ENCODE measurements around the gene NAPA. TPM values are rescaled to one million over a fixed set of nuclear protein-coding genes. Genes with fewer than 3 reads are reported as not detected.

NAPA gene
- polyA plus RNA-seq, 4 donors = 76.4 to 119 (median 107) TPM

GRCh38 chr19:47473336-47473735 lies 41.5 kb downstream of the NAPA start:
- FAIRE-seq (no peak), DNase-seq (no peak)
- H3K36me3 ChIP-seq (ENCODE audit: control insufficient read depth in 3 of 3, insufficient read depth in 2 of 3, low read depth in 1 of 3, low read length in 3 of 3) = peaks cover 0 to 3% (median 0%) of the 10 kb centered on the region in 3 donors
- H3K9me3 ChIP-seq (ENCODE audit: control insufficient read depth in 2 of 2, insufficient read depth in 1 of 2, low read depth in 1 of 2, low read length in 1 of 2) = no peaks in the 10 kb centered on the region
- peaks cover 0 to 2% (median 0%) of the 10 kb centered on the region in 3 donors for H3K4me1 ChIP-seq (ENCODE audit: control insufficient read depth in 3 of 3, insufficient read depth in 2 of 3, low read depth in 1 of 3, low read length in 2 of 3)
- no peak overlapping the region for H3K27ac ChIP-seq (ENCODE audit: low read depth in 1 of 3, low read length in 2 of 3)
- 70 to 91% (median 79%) methylated on average over 9 to 10 of the region's 10 CpGs for WGBS, 3 donors
- H3K4me3 ChIP-seq (ENCODE audit: low read depth in 1 of 3, low read length in 3 of 3) = no peak overlapping the region
- peaks cover 4 to 41% (median 19%) of the 10 kb centered on the region in 3 donors for H3K27me3 ChIP-seq (ENCODE audit: control insufficient read depth in 3 of 3, insufficient read depth in 3 of 3, low read length in 3 of 3)

- FAIRE-seq = no peak
- WGBS, 3 donors = 4 to 9% (median 8%) methylated on average over 13 to 29 of the region's 29 CpGs
- peak in 1 of 2 donors; percentile 76 for DNase-seq
- no peak within 1 kb of the TSS for H3K4me3 ChIP-seq (ENCODE audit: low read depth in 1 of 3, low read length in 3 of 3)
- peaks cover 0 to 2% (median 0%) of the 10 kb centered on the region in 3 donors for H3K4me1 ChIP-seq (ENCODE audit: control insufficient read depth in 3 of 3, insufficient read depth in 2 of 3, low read depth in 1 of 3, low read length in 2 of 3)
- peaks cover 0 to 3% (median 0%) of the 10 kb centered on the region in 3 donors for H3K36me3 ChIP-seq (ENCODE audit: control insufficient read depth in 3 of 3, insufficient read depth in 2 of 3, low read depth in 1 of 3, low read length in 3 of 3)
- no peak within 1 kb of the TSS for H3K27ac ChIP-seq (ENCODE audit: low read depth in 1 of 3, low read length in 2 of 3)
- H3K9me3 ChIP-seq (ENCODE audit: control insufficient read depth in 2 of 2, insufficient read depth in 1 of 2, low read depth in 1 of 2, low read length in 1 of 2) = no peaks in the 10 kb centered on the region
- peaks cover 4 to 55% (median 28%) of the 10 kb centered on the region in 3 donors for H3K27me3 ChIP-seq (ENCODE audit: control insufficient read depth in 3 of 3, insufficient read depth in 3 of 3, low read length in 3 of 3)
Measured at GRCh38 chr19:47471733-47472457, 43.0 kb downstream of the NAPA start, which contains the start of gene SLC8A2. SLC8A2 (minus strand) TSS chr19:47471893; CDS start chr19:47466403, 5,490 bp downstream.

DNA sequence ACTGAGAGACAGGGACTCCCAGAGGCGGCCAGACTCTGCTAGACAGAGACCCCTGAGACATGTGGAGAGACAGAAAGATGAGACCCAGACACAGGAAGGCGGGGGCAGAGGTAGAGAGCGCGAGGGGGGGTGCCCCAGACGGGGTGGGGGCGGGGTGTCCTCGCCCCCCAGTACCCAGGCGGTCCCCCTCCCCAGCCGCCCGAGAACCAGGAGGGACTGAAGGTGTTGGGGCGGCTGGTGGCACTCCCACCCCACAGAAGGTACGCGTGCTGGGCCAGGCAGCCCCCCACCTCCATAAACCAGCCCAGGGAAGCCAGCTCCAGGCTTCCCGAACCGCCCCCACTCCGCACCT lies 43.5 kb downstream of the NAPA start:
- Histone ChIP-seq H3K4me3 (ENCODE audit: low read depth in 1 of 3, low read length in 3 of 3) (no peak overlapping the region), H3K27ac (ENCODE audit: low read depth in 1 of 3, low read length in 2 of 3) (no peak overlapping the region), H3K4me1 (ENCODE audit: control insufficient read depth in 3 of 3, insufficient read depth in 2 of 3, low read depth in 1 of 3, low read length in 2 of 3) (peaks cover 0 to 2% (median 0%) of the 10 kb centered on the region in 3 donors), H3K27me3 (ENCODE audit: control insufficient read depth in 3 of 3, insufficient read depth in 3 of 3, low read length in 3 of 3) (peaks cover 4 to 57% (median 28%) of the 10 kb centered on the region in 3 donors), H3K9me3 (ENCODE audit: control insufficient read depth in 2 of 2, insufficient read depth in 1 of 2, low read depth in 1 of 2, low read length in 1 of 2) (no peaks in the 10 kb centered on the region), H3K36me3 (ENCODE audit: control insufficient read depth in 3 of 3, insufficient read depth in 2 of 3, low read depth in 1 of 3, low read length in 3 of 3) (peaks cover 0 to 3% (median 0%) of the 10 kb centered on the region in 3 donors)
- no peak for DNase-seq
- WGBS, 3 donors = 4 to 6% (median 5%) methylated on average over 8 to 16 of the region's 16 CpGs
- FAIRE-seq = no peak

DNA sequence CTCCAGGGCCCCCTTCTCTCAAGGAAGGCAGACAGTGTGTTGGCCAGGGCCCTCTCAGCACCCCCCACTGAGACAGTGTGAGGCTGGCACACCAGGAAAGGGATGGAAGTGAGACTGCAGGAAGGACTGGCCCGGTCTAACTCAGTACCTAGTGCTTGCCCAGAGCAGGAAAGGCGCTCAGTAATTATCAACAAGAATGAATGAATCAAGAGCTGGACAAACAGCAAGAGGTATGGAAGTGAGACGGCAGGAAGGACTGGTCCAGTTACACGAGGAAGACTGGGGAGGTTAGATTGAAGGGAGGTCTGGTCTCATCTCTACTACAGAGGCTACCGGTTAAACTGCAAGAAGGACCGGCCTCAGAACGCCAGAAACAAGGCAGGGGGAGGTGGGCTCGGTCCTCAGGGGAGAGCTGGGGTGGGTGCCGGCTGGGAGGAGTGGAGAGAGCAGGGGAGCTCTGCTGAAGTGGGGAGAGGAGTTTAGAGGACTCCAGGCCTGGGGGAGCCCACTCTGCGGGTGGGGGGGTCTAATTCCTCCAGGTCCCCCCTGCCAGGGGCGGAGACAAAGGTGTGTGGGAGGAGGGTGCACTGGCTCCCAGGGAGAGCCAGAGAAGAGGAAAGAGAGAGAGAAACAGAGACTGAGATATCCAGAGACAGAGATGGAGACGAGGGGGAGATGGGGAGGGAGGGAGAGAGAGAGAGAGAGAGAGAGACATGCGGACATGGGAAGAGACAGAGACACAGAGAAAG lies 44.2 kb downstream of the NAPA start:
- no peaks in the 10 kb centered on the region for H3K9me3 ChIP-seq (ENCODE audit: control insufficient read depth in 2 of 2, insufficient read depth in 1 of 2, low read depth in 1 of 2, low read length in 1 of 2)
- DNase-seq (no peak), FAIRE-seq (no peak)
- H3K27ac ChIP-seq (ENCODE audit: low read depth in 1 of 3, low read length in 2 of 3) = no peak overlapping the region
- no peak overlapping the region for H3K4me3 ChIP-seq (ENCODE audit: low read depth in 1 of 3, low read length in 3 of 3)
- peaks cover 0 to 3% (median 0%) of the 10 kb centered on the region in 3 donors for H3K36me3 ChIP-seq (ENCODE audit: control insufficient read depth in 3 of 3, insufficient read depth in 2 of 3, low read depth in 1 of 3, low read length in 3 of 3)
- WGBS, 3 donors = 30 to 33% (median 32%) methylated on average over 13 of the region's 13 CpGs
- H3K4me1 ChIP-seq (ENCODE audit: control insufficient read depth in 3 of 3, insufficient read depth in 2 of 3, low read depth in 1 of 3, low read length in 2 of 3) = peaks cover 0 to 2% (median 0%) of the 10 kb centered on the region in 3 donors
- peaks cover 4 to 63% (median 28%) of the 10 kb centered on the region in 3 donors for H3K27me3 ChIP-seq (ENCODE audit: control insufficient read depth in 3 of 3, insufficient read depth in 3 of 3, low read length in 3 of 3)

- 15 to 23% (median 17%) methylated on average over 9 to 12 of the region's 12 CpGs for WGBS, 3 donors
- H3K27me3 ChIP-seq (ENCODE audit: control insufficient read depth in 3 of 3, insufficient read depth in 3 of 3, low read length in 3 of 3) = peaks cover 4 to 69% (median 28%) of the 10 kb centered on the region in 3 donors
Measured at GRCh38 chr19:47469719-47470118, 45.1 kb downstream of the NAPA start.

GRCh38 chr19:47469363-47469700 lies 45.5 kb downstream of the NAPA start:
- 11 to 26% (median 23%) methylated on average over 5 to 6 of the region's 6 CpGs for WGBS, 3 donors
- FAIRE-seq = no peak

More at GRCh38 chr19:47469719-47470118, 45.1 kb downstream of the NAPA start:
- no peak overlapping the region for H3K27ac ChIP-seq (ENCODE audit: low read depth in 1 of 3, low read length in 2 of 3)
- no peak for FAIRE-seq
- no peak overlapping the region for H3K4me3 ChIP-seq (ENCODE audit: low read depth in 1 of 3, low read length in 3 of 3)
- peaks cover 0 to 2% (median 0%) of the 10 kb centered on the region in 3 donors for H3K4me1 ChIP-seq (ENCODE audit: control insufficient read depth in 3 of 3, insufficient read depth in 2 of 3, low read depth in 1 of 3, low read length in 2 of 3)
- no peaks in the 10 kb centered on the region for H3K36me3 ChIP-seq (ENCODE audit: control insufficient read depth in 3 of 3, insufficient read depth in 2 of 3, low read depth in 1 of 3, low read length in 3 of 3)
- no peak for DNase-seq
- H3K9me3 ChIP-seq (ENCODE audit: control insufficient read depth in 2 of 2, insufficient read depth in 1 of 2, low read depth in 1 of 2, low read length in 1 of 2) = no peaks in the 10 kb centered on the region

GRCh38 chr19:47467914-47468313 lies 46.9 kb downstream of the NAPA start:
- Histone ChIP-seq H3K4me1 (ENCODE audit: control insufficient read depth in 3 of 3, insufficient read depth in 2 of 3, low read depth in 1 of 3, low read length in 2 of 3) (peaks cover 0 to 2% (median 0%) of the 10 kb centered on the region in 3 donors), H3K4me3 (ENCODE audit: low read depth in 1 of 3, low read length in 3 of 3) (no peak overlapping the region), H3K27ac (ENCODE audit: low read depth in 1 of 3, low read length in 2 of 3) (no peak overlapping the region), H3K27me3 (ENCODE audit: control insufficient read depth in 3 of 3, insufficient read depth in 3 of 3, low read length in 3 of 3) (peaks cover 4 to 69% (median 28%) of the 10 kb centered on the region in 3 donors), H3K9me3 (ENCODE audit: control insufficient read depth in 2 of 2, insufficient read depth in 1 of 2, low read depth in 1 of 2, low read length in 1 of 2) (no peaks in the 10 kb centered on the region), H3K36me3 (ENCODE audit: control insufficient read depth in 3 of 3, insufficient read depth in 2 of 3, low read depth in 1 of 3, low read length in 3 of 3) (no peaks in the 10 kb centered on the region)
- 42 to 53% (median 47%) methylated on average over 9 of the region's 9 CpGs for WGBS, 3 donors
- FAIRE-seq = no peak
- DNase-seq = no peak

More at GRCh38 chr19:47469363-47469700, 45.5 kb downstream of the NAPA start:
- Histone ChIP-seq H3K4me1 (ENCODE audit: control insufficient read depth in 3 of 3, insufficient read depth in 2 of 3, low read depth in 1 of 3, low read length in 2 of 3) (peaks cover 0 to 2% (median 0%) of the 10 kb centered on the region in 3 donors), H3K9me3 (ENCODE audit: control insufficient read depth in 2 of 2, insufficient read depth in 1 of 2, low read depth in 1 of 2, low read length in 1 of 2) (no peaks in the 10 kb centered on the region), H3K4me3 (ENCODE audit: low read depth in 1 of 3, low read length in 3 of 3) (no peak overlapping the region), H3K36me3 (ENCODE audit: control insufficient read depth in 3 of 3, insufficient read depth in 2 of 3, low read depth in 1 of 3, low read length in 3 of 3) (no peaks in the 10 kb centered on the region), H3K27me3 (ENCODE audit: control insufficient read depth in 3 of 3, insufficient read depth in 3 of 3, low read length in 3 of 3) (peaks cover 4 to 69% (median 28%) of the 10 kb centered on the region in 3 donors), H3K27ac (ENCODE audit: low read depth in 1 of 3, low read length in 2 of 3) (no peak overlapping the region)
- no peak for DNase-seq

- FAIRE-seq (no peak), DNase-seq (no peak)
- no peaks in the 10 kb centered on the region for H3K36me3 ChIP-seq (ENCODE audit: control insufficient read depth in 3 of 3, insufficient read depth in 2 of 3, low read depth in 1 of 3, low read length in 3 of 3)
- no peaks in the 10 kb centered on the region for H3K4me1 ChIP-seq (ENCODE audit: control insufficient read depth in 3 of 3, insufficient read depth in 2 of 3, low read depth in 1 of 3, low read length in 2 of 3)
- H3K9me3 ChIP-seq (ENCODE audit: control insufficient read depth in 2 of 2, insufficient read depth in 1 of 2, low read depth in 1 of 2, low read length in 1 of 2) = no peaks in the 10 kb centered on the region
- no peak overlapping the region for H3K4me3 ChIP-seq (ENCODE audit: low read depth in 1 of 3, low read length in 3 of 3)
- no peak overlapping the region for H3K27ac ChIP-seq (ENCODE audit: low read depth in 1 of 3, low read length in 2 of 3)
- H3K27me3 ChIP-seq (ENCODE audit: control insufficient read depth in 3 of 3, insufficient read depth in 3 of 3, low read length in 3 of 3) = peaks cover 4 to 57% (median 28%) of the 10 kb centered on the region in 3 donors
- 87 to 91% (median 90%) methylated on average over 25 to 27 of the region's 27 CpGs for WGBS, 3 donors
Measured at GRCh38 chr19:47465957-47466356, 48.9 kb downstream of the NAPA start.
